SH-SY5Y (cell line): Measurements from ENCODE around the gene PIGS.

Experiments
- GATA2 ChIP-seq: IDR thresholded peaks from 2 replicates; pipeline ENCODE4 v1.6.1; 2011; ENCODE audit warnings: mild to moderate bottlenecking, low read depth, low read length
- GATA3 ChIP-seq: IDR thresholded peaks from 2 replicates; pipeline ENCODE4 v1.6.1; 2011; ENCODE audit warnings: low read depth, mild to moderate bottlenecking, low read length, moderate library complexity

DNA sequence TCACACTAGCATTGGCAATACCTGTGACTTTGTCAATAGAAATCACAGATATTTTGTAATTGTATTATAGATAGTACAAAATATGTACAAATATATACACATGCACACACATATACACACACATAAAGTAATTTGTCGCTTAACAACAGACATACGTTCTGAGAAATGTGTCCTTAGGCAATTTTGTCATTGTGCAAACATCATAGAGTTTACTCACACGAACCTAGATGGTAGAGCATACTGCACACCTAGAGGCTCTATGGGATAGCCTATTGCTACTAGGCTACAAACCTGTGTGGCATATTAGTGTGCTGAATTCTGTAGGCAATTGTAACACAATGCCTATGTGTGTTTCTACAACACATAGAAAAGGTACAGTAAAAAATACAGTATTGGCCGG is 29.9 kb downstream of the PIGS start:
- TF ChIP-seq GATA2 (no peak), GATA3 (no peak)
